Measurements from ENCODE around the gene DSCAML1.
"Not testable (repeated sequence)": the region's sequence is repeated elsewhere in the genome, so short reads cannot be mapped to it uniquely, and the experiment has no call there.

Gene DSCAML1

DNA sequence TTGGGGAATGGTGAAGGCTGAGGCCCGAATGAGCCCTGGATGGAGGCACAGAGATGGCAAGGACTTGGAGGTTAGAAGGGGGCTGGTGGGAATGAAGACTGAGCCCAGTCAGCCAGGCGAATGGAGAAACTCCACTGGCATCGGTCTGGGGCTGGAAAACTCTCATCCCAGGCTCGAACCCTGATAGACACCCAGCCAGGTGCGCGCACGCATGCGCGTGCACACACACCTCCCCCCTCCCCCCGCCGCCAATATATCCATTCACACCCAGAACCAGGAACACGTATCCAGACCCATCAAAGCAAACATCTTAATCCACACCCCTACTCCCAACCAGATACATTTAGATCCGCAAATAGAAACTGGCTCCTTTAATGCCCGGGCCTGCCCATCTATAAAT is 330.1 kb downstream of the DSCAML1 start:
- DNase-seq (ENCODE audit: low read depth): no peak

GRCh38 chr11:117465236-117465997 is 331.6 kb downstream of the DSCAML1 start:
- DNase-seq (ENCODE audit: low read depth): no peak

DNA sequence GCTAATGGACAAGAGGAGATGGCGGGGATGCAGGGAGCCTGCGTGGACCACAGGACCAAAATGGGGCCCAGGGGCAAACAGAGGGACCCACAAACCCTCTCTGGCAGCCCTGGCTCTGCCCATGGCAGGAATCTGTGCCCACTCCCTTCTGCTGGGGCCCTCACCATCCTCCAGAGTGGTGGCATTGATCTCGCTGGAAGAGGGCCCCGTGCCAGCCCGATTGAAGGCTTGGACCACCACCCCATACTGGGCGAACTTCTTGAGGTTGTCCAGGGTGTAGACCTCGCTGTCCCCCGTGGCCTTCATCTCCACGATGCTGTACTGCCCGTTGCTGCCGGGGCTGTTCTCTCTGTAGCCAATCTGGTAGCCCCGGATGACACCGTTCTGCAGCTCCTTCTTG is 332.2 kb downstream of the DSCAML1 start:
- DNase-seq (ENCODE audit: low read depth): no peak

- no peak for DNase-seq (ENCODE audit: low read depth)
Measured at GRCh38 chr11:117462864-117463247, 334.2 kb downstream of the DSCAML1 start.

DNA sequence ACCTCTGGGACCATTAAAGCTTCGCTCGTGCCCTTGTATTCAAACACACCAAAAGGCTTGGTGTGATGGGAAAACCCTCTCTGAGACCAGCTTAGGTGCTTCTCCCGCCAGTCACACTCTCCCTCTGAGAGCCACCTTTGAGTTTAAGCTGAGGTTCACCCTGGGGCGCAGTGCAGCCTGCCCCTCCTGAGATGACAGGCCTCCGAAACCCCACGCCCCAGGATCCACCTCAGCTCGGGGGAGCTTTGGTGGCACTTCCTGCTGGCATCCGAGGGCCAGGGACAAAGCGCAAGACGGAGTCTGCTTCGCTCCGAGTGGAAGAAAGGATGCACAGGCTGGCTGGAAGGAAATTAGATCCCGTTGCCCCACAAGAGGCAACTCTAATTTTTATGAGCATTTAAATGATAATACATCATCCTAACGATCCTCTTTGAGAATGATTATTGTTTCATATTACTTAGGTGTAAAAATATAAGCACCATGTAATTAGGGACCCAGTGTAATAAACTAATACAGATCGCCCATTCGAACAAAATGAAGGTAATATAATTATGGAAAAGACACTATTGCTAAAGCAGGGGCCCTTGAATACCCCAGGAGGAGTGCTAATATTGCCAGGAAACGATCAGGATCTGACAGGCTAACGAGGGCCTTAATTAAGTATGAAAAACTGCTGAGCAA is 334.7 kb downstream of the DSCAML1 start:
- no peak for DNase-seq (ENCODE audit: low read depth)

- no peak for DNase-seq (ENCODE audit: low read depth)
Measured at GRCh38 chr11:117461396-117462182, 335.4 kb downstream of the DSCAML1 start.

DNA sequence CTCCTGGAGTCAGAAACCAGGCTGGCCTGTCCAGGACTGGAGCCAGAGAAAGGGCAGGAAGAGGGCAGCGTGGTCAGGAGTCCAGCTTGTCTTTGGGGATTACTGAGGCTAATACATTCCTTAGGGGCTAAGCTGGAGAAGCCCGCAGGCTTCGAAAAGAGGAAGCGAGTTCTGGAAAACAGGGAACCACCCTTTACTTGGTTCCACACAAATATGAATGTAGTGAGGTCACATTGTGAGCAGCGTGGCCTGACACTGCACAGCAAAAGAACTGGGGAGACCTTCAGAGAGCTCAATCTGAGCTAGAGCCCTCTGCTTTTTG is 337.1 kb downstream of the DSCAML1 start:
- DNase-seq (ENCODE audit: low read depth): no peak

DNA sequence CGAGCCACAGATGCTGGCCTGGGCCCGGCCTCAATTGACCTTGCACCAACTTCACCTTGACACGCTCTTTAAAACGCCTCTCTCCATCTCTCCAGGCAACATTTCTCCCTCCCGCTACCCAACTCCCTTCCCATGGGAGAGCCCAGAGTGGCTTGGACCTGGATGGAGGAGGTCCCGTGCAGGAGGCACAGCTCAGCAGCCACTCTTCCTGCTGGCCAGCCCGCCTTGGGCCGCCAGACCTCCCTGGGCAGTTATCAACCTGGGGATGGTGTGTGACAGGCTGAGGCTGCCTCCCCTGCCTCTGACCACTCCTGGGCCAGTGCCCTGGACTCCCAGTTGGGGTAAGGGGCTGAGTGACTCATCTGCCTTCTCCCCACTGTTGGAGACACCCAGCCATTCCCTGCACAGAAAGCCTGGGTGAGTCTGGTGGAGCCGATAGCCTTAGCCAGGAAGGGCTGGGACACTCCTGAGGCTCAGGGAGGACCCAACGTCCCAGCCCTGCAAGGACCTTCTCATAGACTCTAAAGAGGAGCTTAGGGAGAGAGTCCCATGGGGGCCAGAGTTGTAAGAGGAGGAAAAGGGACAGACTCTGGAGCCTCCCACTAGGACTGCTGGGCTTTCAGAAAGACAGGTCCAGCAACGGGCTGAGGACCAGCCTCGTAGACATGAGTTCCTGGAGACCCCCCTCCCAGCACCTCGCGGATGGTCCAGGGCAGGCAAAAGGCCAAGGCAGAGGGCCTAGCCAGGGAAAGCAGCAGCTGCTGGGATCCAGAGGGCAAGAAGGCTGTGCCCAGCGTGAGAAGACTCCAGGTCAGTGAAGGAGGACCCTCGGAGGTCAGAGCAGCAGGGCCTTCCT is 337.7 kb downstream of the DSCAML1 start:
- DNase-seq (ENCODE audit: low read depth): no peak

- DNase-seq (ENCODE audit: low read depth): no peak
Measured at GRCh38 chr11:117458275-117459122, 338.5 kb downstream of the DSCAML1 start.

DNA sequence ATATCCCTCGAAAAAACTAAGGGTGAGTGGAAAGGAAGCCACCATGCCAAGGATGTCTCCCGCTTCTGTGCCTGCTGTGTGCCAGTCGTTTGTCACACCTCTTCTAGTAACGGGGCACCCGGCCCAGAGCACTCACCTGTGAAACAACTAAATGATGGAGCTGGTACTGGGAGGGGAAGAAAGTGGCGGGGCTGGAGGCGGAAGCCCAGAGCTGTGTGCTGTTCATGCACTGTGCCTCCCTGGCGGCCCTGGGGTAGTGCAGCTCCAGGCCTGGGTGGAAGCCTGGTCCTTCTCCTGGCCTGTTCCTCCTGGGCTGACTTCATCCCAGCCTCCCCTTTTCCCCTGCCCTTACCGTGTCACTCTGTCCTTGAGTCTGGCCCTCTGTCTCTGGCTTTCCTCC is 339.2 kb downstream of the DSCAML1 start:
- no peak for DNase-seq (ENCODE audit: low read depth)

GRCh38 chr11:117457031-117457785 is 339.8 kb downstream of the DSCAML1 start:
- DNase-seq (ENCODE audit: low read depth): no peak

DNA sequence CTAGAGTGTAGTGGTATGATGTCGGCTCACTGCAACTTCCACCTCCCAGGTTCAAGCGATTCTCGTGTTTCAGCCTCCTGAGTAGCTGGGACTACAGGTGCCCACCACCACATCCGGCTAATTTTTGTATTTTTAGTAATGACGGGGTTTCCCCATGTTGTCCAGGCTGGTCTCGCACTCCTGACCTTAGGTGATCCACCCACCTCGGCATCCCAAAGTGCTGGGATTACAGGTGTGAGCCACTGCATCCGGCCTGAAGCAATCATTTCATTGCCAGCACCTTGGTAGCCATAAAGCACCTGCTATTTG is 340.3 kb downstream of the DSCAML1 start:
- DNase-seq (ENCODE audit: low read depth): not testable (repeated sequence)

- no peak for DNase-seq (ENCODE audit: low read depth)
Measured at GRCh38 chr11:117456027-117456720, 340.8 kb downstream of the DSCAML1 start.

DNA sequence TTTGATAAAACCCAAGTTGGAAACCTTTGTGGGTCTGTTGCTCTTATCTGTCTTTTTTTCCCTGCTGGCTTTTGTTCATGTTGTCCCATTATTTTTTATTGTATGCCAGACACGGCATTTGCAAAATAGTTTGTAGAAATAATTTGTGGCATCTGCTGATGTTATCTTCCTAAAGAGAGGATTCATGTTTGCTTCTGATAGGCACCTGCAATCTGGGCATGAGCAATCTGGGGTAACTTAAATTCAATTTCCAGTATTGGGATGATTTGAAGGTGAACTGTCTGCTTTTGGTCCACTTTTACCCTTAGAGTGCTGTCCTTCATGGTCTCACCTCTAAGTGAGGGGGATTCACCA is 342.5 kb downstream of the DSCAML1 start:
- no peak for DNase-seq (ENCODE audit: low read depth)

DNA sequence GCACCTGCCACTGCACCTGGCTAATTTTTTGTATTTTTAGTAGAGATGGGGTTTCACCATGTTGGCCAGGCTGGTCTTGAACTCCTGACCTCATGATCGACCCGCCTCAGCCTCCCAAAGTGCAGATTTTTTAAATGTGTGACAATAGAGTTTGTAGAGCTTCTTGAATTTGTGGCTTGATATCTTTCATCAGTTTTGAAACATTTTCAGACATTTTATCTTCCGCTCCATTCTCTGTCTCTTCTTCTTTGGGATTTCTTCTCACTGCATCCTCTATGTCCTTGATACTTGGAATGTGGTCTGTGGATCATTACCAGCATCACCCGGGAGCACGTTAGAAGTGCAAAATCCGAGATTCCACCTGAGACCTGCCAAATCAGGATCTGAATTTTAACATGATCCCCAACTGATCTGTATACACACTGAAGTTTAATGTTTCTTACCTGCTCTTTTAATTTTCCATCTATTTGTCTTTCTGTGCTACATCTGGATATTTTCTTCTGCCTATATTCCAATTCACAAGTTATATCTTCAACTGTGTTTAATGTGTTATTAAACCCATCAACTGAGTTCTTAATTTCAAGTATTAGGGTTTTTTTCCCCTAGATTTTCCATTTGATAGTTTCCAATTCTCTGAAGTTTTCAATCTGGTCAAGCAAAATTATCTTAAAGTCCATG is 343.0 kb downstream of the DSCAML1 start:
- DNase-seq (ENCODE audit: low read depth): no peak

DNA sequence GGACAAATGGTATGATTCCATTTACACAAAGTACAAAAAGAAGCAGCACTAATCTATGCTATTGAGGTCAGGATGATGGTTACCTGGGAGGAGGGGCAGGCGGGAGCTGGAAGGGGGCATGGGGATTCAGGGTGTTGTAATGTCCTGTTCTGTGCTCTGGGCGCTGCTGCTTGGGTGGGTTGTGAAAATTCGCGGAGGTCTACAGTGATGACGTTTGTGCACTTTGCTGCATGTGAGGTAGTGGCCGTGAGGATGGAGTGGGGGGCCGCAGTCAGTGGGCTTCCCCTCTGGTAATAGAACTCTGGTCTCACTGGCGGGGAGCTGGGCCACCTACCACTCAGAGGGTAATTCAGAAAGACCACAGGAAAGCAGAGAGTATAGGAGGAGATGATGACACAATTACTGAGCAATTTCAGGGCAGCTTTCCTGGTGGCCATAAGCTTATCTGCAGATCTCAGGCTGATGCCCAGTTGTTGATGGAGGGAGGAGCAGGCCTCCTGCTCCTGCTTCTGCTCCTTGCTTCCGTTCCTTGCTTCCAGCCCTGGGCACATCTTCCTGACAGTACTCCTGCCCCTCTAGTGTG is 347.8 kb downstream of the DSCAML1 start:
- no peak for DNase-seq (ENCODE audit: low read depth)

- no peak for DNase-seq (ENCODE audit: low read depth)
Measured at GRCh38 chr11:117444711-117445658, 352.0 kb downstream of the DSCAML1 start.

DNA sequence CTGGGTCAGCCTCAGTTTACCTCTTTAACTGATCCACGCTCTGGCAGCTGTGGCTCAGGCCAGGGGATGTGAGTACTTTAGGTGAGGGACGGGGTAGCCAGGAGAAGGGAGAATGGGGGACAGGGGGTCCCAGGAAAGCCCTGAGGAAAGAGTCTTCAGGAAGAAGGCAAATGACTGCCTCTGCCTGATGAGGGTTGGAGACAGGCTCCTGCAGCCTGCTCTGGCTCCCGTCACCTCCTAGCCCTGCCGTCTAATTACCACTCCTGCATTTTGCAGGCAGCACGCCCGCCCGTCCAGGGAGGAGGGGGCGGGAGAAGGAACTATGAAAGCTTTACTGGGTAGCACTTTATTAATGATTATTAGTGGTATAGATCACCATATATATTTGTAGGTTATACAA is 352.8 kb downstream of the DSCAML1 start:
- no peak for DNase-seq (ENCODE audit: low read depth)

All from GM04504 (cell line).